ENCODE results near the gene RACGAP1.

RACGAP1 gene

GRCh38 chr12:49968471-49968870 is 56.8 kb downstream of the RACGAP1 start:
- TF ChIP-seq ARNT (IDR thresholded peaks at IDR 0.05) (no peak), ZNF384 (IDR thresholded peaks at IDR 0.05) (no peak), L3MBTL2 (conservative IDR thresholded peaks at IDR 0.05) (no peak), FOXK2 (IDR thresholded peaks at IDR 0.05) (no peak), FOXA1 (IDR thresholded peaks at IDR 0.05) (no peak), SP1 (IDR thresholded peaks at IDR 0.05) (no peak), PKNOX1 (IDR thresholded peaks at IDR 0.05) (no peak), TARDBP (IDR thresholded peaks at IDR 0.05) (no peak), ELF4 (IDR thresholded peaks at IDR 0.05) (no peak), SUZ12 (IDR thresholded peaks at IDR 0.05) (no peak), CTBP1 (IDR thresholded peaks at IDR 0.05; ENCODE audit: borderline replicate concordance) (no peak), FOXM1 (IDR thresholded peaks at IDR 0.05; ENCODE audit: borderline replicate concordance) (no peak), HDGF (IDR thresholded peaks at IDR 0.05; ENCODE audit: borderline replicate concordance) (no peak), LEF1 (IDR thresholded peaks at IDR 0.05; ENCODE audit: borderline replicate concordance) (no peak), NFRKB (IDR thresholded peaks at IDR 0.05) (no peak), BHLHE40 (IDR thresholded peaks at IDR 0.05; ENCODE audit: borderline replicate concordance) (no peak)
- no peak for DNase-seq (ENCODE audit: extremely low spot score)
- CTCF ChIA-PET, result interaction anchor here (0.6 to 3.1 kb wide), 7 partner anchors 13 to 208 kb away, joined by 3 to 32 read pairs (median 4); no protein-coding TSS in a partner anchor
- POLR2A ChIA-PET, result no interaction called here

- no peak for TF ChIP-seq SUZ12 (IDR thresholded peaks at IDR 0.05)
- TF ChIP-seq SP1 (IDR thresholded peaks at IDR 0.05), result no peak
- TF ChIP-seq LEF1 (IDR thresholded peaks at IDR 0.05; ENCODE audit: borderline replicate concordance), result no peak
- no peak for TF ChIP-seq NFRKB (IDR thresholded peaks at IDR 0.05)
- TF ChIP-seq ARNT (IDR thresholded peaks at IDR 0.05), result no peak
- TF ChIP-seq FOXA1 (IDR thresholded peaks at IDR 0.05), result no peak
- TF ChIP-seq L3MBTL2 (conservative IDR thresholded peaks at IDR 0.05), result no peak
- no peak for TF ChIP-seq PKNOX1 (IDR thresholded peaks at IDR 0.05)
- no peak for TF ChIP-seq CTBP1 (IDR thresholded peaks at IDR 0.05; ENCODE audit: borderline replicate concordance)
- TF ChIP-seq FOXM1 (IDR thresholded peaks at IDR 0.05; ENCODE audit: borderline replicate concordance), result no peak
- TF ChIP-seq ELF4 (IDR thresholded peaks at IDR 0.05), result no peak
- TF ChIP-seq FOXK2 (IDR thresholded peaks at IDR 0.05), result no peak
- no peak for TF ChIP-seq HDGF (IDR thresholded peaks at IDR 0.05; ENCODE audit: borderline replicate concordance)
- no peak for TF ChIP-seq BHLHE40 (IDR thresholded peaks at IDR 0.05; ENCODE audit: borderline replicate concordance)
- no peak for TF ChIP-seq TARDBP (IDR thresholded peaks at IDR 0.05)
- TF ChIP-seq ZNF384 (IDR thresholded peaks at IDR 0.05), result no peak
- CTCF ChIA-PET, result interaction anchor here (0.6 to 3.4 kb wide), 29 partner anchors 9 to 1059 kb away, joined by 3 to 32 read pairs (median 6); partner anchors contain the start of genes GPD1 and SLC11A2
- DNase-seq (ENCODE audit: extremely low spot score), result no peak
- POLR2A ChIA-PET, result interaction anchor here (1.4 kb wide), 1 partner anchor 71 kb away, joined by 5 read pairs; no protein-coding TSS in a partner anchor
Observed at GRCh38 chr12:49967777-49968250, 57.5 kb downstream of the RACGAP1 start.

- CTCF ChIA-PET, result interaction anchor here (0.5 to 3.4 kb wide), 39 partner anchors 8 to 1059 kb away, joined by 3 to 32 read pairs (median 5); partner anchors contain the start of genes GPD1, SLC11A2 and SMARCD1
- DNase-seq (ENCODE audit: extremely low spot score), result peak; percentile 91
- 0 out of 2 replicates have a peak, but pooled peaks have one; percentile 7 for TF ChIP-seq TARDBP (IDR thresholded peaks at IDR 0.05)
- no peak for TF ChIP-seq PKNOX1 (IDR thresholded peaks at IDR 0.05)
- peak; percentile 64 for TF ChIP-seq L3MBTL2 (conservative IDR thresholded peaks at IDR 0.05)
- POLR2A ChIA-PET, result interaction anchor here (0.6 to 1.4 kb wide), 4 partner anchors 72 to 103 kb away, joined by 3 to 5 read pairs (median 4); no protein-coding TSS in a partner anchor
Observed at GRCh38 chr12:49967042-49967776, 58.1 kb downstream of the RACGAP1 start.

GRCh38 chr12:49966511-49967041 is 58.7 kb downstream of the RACGAP1 start:
- no peak for DNase-seq (ENCODE audit: extremely low spot score)
- ChIA-PET POLR2A (interaction anchor here (0.6 to 1.4 kb wide), 4 partner anchors 73 to 104 kb away, joined by 3 to 5 read pairs (median 4); no protein-coding TSS in a partner anchor), CTCF (interaction anchor here (0.6 to 3.4 kb wide), 33 partner anchors 8 to 201 kb away, joined by 3 to 32 read pairs (median 5); partner anchors contain the start of genes GPD1 and SMARCD1)
- no peak for TF ChIP-seq FOXM1 (IDR thresholded peaks at IDR 0.05; ENCODE audit: borderline replicate concordance)
- no peak for TF ChIP-seq SUZ12 (IDR thresholded peaks at IDR 0.05)
- TF ChIP-seq HDGF (IDR thresholded peaks at IDR 0.05; ENCODE audit: borderline replicate concordance), result no peak
- TF ChIP-seq FOXK2 (IDR thresholded peaks at IDR 0.05), result no peak

- POLR2A ChIA-PET, result no interaction called here
- CTCF ChIA-PET, result interaction anchor here (0.6 to 3.4 kb wide), 11 partner anchors 15 to 197 kb away, joined by 3 to 32 read pairs (median 6); no protein-coding TSS in a partner anchor
- DNase-seq (ENCODE audit: extremely low spot score), result no peak
- TF ChIP-seq BHLHE40 (IDR thresholded peaks at IDR 0.05; ENCODE audit: borderline replicate concordance) (no peak), PKNOX1 (IDR thresholded peaks at IDR 0.05) (peak; percentile 21; the same call in 1 of the 2 replicates)
Observed at GRCh38 chr12:49965836-49966235, 59.5 kb downstream of the RACGAP1 start.

Data from HEK293T (cell line).